Skin of body (tissue), 2 donors: ENCODE data around the gene POP5. TPM values are rescaled to one million over a fixed set of nuclear protein-coding genes. Genes with fewer than 3 reads are reported as not detected.
A peak's percentile ranks its signal among the peaks of the same experiment; 100 is the strongest.

Source experiments
- DNase-seq: peaks from one replicate; lab custom pipeline; 2025; lab: John Stamatoyannopoulos, UW
- total RNA-seq: library from RNA; depleted of rRNA; stranded (reverse); fragments of >200 nt; gene quantifications from one replicate; pipeline ENCODE4 v1.2.3, GENCODE V29; 2014

POP5 gene
- total RNA-seq, 1 donor from 2014 or later, result 15.1 TPM

DNA sequence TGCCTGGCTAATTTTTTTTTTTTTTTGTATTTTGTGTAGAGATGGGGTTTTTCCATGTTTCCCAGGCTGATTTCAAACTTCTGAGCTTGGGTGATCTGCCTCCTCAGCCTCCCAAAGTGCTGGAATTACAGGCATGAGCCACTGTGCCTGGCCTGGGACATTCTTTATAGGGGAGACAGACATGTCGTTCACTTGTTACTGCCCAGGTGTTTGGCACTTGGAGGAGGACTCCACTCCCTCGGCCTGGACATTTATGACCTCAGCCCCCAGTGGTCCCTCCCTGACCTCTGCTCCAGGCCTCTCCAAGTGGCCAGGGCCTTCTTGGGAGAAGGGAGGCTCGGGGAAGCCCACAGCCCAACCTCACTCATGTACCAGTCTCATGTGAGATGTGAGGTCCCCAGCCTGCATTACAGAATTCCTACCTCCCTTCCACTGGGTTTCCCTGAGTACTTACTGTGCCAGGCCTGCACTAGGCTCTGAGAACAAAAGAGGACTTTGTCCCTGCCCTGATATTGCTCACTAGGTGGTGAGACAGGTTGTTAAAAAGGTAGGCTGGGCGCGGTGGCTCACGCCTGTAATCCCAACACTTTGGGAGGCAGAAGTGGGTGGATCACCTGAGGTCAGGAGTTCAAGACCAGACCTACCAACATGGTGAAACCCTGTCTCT lies 9.7 kb upstream of the POP5 start:
- no peak for DNase-seq

DNA sequence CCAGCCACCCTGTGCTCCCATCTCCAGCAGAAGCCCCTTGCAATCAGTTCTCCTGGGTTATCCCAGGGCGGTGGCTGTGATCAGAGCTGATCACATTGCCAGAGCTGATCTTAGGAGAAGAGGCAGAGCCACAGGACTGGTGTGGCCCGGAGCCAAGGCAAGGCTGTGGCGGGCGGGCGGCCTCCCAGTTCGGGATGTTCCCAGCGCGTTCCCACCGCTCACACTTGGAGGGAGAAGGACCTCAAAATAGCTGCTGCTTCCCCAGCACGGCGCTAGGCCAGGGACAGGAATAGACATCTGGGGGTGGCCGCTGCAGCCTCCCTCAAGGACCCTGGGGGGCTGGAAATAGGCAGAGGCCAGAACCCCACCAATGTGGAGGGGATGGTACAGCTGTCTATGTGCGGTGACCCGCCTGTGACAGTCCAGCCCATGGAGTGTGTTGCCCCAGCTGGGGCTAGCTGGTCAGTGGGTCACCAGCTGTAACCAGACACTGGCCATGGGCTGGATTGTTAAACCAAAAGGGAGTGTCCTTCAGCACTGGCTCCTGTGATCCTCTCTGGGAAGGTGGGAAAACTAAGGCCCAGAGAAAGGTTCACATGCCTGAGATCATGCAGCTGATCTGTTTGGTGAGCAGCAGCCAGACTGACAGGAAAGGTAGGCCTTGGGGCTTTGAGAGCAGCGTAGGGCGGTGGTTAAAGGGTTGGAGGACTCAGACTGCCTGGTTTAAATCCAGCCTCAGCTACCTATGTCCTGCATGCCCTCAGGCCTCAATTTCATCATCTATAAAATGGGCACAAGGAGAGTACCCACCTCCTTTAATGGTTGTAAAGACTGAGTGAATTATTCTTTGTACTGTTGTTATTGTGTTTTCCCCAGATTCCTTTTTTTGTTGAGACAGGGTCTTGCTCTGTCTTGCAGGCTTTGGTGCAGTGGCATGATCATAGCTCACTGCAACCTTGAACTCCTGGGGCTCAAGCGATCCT lies 8.0 kb upstream of the POP5 start:
- no peak for DNase-seq

DNA sequence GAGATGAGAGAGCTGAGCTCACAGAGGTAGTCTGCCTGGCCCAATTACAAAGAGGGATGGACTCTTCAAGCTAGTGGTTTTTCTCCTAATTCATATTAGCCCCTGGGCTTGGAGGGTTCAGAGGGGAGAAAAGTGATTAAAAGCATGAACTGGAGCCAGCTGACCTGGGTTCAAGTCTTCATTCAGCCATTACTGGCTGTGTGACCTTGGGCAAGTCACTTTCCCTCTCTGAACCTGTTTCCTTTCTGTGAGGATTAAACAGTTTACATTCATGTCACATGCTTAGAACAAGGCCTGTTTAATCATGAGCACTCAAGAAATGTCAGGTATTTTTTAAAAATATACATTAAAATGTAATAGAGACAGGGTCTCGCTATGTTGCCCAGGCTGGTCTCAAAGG lies 7.2 kb upstream of the POP5 start:
- no peak for DNase-seq

DNA sequence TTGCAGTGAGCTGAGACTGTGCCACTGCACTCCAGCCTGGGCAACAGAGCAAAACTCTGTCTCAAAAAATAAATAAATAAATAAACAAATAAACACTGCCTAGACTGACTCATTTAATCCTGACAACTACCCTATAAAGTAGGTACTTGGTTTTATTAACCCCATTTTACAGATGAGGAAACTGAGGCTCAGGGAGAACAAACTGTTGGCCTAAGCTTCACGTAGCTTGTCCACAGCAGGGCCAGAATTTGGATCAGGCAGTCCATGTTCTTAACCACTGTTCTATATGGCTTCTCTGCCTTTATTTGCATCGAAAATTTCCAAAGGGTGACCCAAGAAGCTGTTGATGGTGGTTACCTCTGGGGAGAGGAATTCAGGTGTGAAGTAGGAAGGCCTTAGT lies 5.7 kb upstream of the POP5 start:
- DNase-seq, result no peak

DNA sequence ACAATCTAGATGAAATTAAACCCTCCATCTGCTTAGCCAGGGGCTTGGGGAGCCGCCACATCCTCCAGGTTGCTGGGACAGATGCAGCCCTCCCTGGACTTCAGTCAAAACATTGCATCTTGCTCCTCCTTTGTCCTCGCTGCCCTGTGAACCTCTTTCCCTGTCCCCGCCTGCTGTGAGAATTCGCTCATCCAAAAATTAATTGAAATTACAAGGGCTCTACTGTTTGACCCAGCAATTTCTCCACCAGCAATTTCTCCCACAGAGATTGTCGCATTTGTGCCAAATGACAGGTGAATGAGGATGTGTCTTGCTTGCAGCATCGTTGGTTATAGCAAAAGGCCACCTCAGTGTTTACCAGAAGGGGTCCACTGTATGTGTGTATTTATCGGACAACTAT lies 5.0 kb upstream of the POP5 start:
- no peak for DNase-seq

DNA sequence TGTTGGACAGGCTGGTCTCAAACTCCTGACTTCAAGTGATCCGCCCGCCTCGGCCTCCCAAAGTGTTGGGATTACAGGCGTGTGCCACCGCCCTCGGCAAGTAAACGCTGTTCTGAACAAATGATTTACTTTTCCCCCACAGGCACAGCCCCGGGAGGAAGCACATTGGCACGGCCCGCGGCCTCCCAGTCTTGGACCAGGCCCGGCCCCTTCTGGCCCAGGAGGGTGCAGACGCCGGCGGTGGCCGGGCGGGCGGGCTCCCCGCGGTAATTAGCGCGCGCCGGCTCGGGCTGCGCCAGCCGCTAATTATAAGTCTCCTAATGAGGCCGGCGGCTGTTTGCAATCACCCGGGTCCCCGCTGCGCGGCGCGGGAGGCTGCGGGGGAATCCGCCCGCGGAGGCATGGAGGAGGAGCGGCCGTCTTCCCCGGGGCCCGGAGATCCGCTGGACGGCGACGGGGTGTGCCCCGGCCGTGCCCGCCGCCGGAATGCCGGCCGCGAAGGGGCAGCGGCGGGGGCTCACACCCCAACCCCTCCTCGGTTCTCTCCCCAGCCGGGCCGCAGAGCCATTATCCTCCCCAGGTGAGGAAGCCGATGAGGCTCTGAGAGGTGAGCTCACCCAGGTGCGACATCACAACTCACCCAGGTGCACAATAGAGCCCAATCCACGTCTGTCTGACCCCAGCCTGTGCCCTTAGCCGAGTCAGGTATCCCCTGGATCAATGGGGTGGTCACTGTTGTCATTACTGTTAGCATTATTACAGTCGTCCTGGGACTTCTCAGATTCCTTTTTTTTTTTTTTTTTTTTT lies 3.3 kb upstream of the POP5 start:
- no peak for DNase-seq

DNA sequence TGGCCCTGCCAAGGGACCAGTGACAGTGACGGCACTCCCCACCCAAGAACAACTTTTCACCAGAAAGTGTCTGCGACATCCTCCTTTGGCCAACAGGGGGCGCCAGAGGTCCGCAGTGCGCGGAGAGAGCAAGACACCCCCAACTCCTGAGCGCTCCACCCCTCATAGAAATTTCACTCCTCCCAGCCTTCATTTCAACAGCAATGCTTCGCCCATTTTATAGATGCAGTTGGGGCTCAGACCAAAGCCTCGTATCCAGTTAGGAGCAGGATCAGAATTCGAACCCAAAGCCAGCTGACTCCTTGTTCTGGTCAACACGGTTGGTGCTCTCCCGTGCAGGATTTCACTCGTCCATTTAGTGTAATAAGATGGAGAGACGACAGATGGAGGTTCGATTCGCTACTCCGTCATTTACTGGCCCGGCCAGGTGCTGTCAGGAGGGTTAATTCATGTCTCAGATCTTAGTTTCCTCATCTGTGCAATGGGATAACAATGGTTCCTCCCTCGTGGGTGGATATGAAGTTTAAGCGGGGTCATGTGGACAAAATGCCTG lies 2.4 kb upstream of the POP5 start:
- DNase-seq, result peak; percentile 44

DNA sequence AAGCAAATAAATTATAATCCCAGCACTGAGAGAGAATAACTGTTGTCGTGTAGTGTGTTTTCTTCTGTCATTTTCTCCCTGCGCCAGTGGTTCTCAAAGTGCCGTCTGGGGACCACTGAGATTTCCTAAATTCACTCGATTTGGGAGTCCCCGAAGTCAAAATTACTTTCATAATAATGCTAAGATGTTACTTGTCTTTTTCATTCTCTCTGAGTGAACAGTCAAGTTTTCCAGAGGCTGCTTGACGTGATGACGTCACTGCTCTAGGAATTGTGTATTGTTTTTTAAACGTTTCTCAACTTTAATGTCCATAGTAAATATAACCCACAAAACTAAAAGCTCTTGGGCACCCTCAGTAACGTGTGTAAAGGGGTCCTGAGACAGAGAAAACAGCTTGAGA lies 796 bp upstream of the POP5 start:
- no peak for DNase-seq

DNA sequence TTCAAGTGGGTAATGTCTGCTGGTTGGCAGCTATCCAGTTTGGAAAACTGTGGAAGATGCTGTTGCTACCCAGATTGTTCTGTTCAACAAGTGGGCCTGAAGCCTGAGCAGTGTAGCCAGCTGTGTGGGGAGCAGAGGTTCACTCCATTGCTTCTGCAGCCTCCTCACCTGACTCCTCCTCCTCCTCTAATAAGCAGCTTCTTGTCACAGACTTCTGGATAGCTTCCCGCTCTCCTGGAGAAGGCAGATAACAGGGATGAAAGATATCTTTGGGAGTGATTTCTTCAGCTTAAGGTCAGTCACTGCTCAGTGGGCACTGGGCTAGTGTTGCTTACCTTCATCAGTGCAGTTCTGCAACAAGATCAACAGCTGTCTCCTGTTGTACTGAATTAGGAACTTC lies 2.0 kb downstream of the POP5 start:
- DNase-seq, result no peak

DNA sequence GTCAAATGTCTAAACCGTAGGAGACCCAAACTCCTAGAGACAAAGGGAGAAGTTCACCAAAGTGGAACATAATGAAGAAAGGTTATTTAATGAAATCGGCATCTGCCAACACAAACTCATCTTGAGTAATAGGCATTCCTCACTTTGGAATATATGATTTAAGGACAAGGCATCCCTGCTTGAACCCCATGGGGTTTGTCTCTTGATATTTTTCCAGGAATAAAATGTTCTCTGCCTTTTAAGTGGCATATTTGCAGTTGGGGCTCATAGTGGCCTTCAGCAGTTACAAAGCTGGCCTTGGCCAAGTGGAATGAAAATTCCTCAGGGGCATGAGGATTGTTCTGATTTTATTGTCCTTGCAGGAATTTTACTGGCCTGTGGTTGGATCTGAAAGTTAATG lies 7.1 kb downstream of the POP5 start:
- no peak for DNase-seq

DNA sequence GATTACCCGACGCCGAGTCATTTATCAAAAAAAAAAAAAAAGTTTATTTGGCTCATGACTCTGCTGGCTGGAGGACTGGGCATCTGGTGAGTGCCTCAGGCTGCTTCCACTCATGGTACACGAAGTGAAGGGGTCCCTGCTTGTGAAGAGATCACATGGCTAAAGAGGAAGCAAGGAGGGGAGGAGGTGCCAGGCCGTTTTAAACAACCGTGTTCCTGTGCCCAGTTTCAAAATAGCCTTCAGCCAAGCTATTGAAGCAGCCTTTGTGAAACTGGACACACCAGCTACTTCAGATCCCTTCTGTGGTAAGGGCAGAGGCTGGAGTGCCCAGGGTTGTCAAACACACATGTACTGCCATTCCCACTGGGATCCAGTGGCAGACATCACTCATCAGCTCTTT lies 7.6 kb downstream of the POP5 start:
- DNase-seq, result no peak

DNA sequence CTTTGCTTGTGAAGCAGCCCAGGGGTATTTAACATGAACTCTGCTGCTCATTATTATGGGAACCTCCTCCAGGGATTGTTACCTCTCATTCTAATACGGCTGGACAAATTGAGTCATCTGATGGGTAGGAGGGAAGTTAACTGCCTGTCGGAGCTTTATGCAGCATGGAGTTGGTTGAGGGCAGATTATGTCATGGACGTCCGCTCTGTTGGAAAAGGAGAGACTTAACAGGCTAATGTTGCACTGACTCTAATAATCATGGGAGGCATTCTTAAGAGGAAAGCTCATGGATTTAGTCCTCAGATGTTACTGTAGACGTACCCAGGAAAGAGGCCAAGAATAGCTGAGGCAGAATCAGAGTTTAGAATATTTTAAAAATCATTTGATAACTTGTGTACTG lies 9.9 kb downstream of the POP5 start:
- DNase-seq, result no peak

DNA sequence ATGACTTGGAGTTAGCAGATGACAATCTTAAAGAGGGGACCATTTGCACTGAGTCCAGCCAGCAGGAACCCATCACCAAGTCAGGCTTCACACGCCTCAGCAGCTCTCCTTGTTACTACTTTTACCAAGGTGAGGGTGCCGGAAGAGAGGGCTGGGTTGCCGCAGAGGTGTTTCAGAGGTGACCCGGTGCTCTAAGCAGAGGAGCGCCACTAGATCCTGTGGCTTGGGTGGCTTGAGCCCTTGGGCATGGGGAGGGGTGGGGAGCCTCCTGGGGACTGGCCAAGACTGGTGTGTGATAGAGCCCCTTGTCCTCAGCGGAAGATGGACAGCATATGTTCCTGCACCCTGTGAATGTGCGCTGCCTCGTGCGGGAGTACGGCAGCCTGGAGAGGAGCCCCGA lies 17.7 kb downstream of the POP5 start:
- DNase-seq, result no peak

DNA sequence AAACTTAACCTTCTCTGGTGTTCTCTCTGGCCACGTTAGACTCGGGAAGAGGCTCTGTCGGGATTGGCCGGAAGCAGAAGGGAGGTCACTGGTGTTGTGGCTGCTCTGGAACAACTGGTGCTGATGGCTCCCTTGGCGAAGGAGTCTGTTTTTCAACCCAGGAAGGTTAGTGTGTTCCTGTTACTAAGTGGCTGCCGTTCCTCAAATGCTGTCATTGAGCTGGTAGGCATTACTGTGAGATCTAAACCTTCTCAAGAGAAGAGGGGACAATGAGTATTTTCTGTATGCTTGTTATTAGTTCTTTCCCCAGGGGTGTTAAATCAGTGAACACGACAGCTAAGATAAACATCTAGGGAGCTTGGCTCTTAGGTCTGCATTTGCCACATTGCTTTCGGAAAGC lies 18.3 kb downstream of the POP5 start:
- DNase-seq, result no peak

DNA sequence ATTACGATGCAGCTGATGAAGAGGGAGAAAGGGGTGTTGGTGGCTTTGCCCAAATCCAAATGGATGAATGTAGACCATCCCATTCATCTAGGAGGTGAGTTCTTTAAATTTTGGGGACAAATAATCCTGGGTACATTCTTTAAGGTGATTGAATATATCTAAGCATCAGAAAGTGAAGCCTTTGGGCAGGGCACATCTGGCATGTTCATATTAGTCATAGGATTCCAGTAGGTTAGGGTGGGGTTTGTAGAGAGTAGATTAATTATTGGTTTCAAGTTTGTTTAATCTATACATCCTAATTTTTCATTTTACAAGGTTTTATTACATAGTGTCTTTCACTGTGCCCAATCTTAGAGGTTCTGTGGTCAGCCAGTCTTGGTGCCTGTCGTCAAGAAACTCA lies 23.6 kb downstream of the POP5 start:
- DNase-seq, result no peak

DNA sequence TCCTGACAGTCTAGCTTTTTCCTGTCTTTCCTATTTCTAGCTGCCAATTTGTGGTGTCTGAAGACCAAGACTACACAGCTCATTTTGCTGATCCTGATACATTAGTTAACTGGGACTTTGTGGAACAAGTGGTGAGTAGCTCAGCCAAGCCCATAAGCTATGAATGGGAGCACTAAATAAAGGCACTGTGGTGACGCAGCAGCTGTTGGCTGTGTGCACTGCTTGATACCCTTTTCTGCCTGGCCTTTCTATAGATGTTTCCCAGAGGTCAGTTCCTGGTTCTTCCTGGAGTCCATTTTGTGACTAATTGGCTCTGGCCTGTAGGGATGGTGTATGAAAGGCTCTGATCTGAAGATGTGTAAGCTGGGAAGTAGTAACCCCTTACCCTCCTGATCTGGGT lies 26.5 kb downstream of the POP5 start:
- no peak for DNase-seq

DNA sequence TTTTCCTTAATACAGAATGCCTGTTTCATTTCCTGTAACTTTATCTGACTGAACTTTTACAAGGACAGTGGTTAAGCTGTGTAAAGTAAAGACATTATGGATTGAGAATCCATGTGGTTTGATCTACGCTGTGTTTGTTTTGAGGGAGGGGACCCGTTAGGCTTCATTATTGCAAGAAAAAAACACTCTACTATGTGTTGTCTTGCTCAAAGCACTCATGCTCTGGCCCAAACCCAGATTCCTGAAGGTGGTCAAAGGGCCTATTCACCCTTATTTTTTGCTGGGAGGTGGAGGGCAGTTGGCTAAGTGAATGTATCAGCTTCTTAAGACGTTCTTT lies 35.2 kb downstream of the POP5 start:
- DNase-seq, result no peak

DNA sequence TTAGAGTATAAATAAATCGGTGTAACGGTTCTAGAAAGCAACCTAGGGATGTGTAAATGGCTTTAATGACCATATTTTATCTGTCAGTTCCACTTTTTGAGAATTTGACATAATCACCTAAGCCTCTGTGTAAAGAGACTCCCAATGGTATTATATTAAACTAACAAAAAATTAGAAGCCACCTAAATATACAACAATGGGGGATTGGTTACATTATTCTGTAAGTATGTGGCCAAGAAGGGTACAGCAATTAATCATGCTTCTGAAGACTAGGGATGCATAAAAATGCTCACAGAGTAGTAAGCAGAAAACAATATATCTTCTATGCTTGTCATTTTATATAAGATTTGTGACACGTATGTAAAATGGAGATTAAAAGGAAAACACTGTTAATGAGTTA lies 36.5 kb downstream of the POP5 start:
- DNase-seq, result no peak

DNA sequence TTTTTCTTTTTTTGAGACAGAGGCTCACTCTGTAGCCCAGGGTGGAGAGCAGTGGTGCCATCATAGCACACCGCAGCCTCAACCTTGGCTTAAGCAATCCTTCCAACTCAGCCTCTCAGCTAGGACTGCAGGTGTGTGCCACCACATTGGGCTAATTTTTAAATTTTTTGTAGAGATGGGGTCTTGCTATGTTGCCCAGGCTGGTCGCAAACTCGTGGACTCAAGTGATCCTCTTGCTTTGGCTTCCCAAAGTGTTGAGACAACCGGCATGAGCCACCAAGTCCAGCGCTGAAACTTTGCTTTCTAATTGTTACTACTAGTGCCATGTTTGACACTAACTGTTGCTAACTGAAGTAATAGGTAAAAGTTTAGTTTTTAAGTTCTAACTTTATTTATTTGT lies 39.0 kb downstream of the POP5 start:
- no peak for DNase-seq

DNA sequence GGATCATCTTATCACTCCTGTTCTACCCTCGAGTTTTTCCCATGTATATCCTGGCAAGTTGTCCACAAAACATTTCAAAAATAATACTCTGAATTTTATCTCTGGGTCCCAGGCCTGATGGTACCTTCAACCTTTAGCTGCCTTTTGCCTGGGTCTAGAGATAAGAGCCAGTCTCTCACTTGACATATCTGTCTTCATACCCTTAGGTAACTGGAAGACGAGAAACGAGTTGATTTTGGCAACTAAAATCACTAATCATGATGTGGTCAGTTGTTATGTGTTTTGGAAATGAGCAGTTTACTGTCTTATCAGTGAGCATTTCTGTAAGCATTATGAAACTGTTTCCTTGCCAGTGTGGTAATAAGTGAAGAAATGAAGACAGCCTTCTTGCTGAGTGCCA lies 40.8 kb downstream of the POP5 start:
- no peak for DNase-seq

DNA sequence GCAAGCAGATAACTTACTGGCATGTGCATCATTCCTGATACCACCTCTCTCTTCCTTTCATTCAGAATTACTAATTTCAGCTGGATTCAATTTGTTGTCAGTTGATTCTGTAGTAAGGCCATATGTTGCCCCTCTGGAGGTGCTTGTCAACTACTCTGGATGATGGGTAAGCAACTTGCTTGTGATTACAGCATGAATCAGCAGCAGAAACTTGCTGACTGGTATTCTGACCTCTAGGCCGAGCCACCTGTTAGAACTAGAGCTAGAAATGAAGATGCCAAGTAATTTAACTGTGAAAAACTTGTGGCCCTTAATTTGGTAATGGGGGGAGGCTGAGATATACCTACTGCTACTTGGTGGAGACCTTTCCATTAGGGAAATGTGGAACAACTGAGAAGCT lies 41.9 kb downstream of the POP5 start:
- DNase-seq, result no peak
